Vagina (tissue), 2 donors: Measurements from ENCODE around the gene LHX4.

Experiments used
- CTCF ChIP-seq, 3 experiments: fragments of 450-650 bp in 2 of 3; fragments of 200-600 bp in 1 of 3; sonication (generic) in 1 of 3; IDR thresholded peaks; one replicate each; pipeline ENCODE4 v1.5.1; 2017 to 2019; ENCODE audit warnings: antibody characterized with exemption in 3 of 3, mild to moderate bottlenecking in 2 of 3, moderate library complexity in 2 of 3
- POLR2A ChIP-seq, 2 donors: fragments of 450-650 bp; IDR thresholded peaks; one replicate each; pipeline ENCODE4 v1.6.1; 2017; ENCODE audit warnings: antibody characterized with exemption in 2 of 2, mild to moderate bottlenecking in 2 of 2, moderate library complexity in 2 of 2

GRCh38 chr1:180269645-180270529 lies 39.8 kb downstream of the LHX4 start:
- TF ChIP-seq CTCF (IDR thresholded peaks at IDR 0.05): no peak
- TF ChIP-seq POLR2A (IDR thresholded peaks at IDR 0.05): no peak
